Epithelial cell of prostate (primary cell): ENCODE measurements around the gene PTPRT.

Source experiments
- DNase-seq: peaks from one replicate; pipeline ENCODE4 v3.0.0-alpha.2; 2011; ENCODE audit warnings: low read depth, low spot score
- H3K27ac ChIP-seq: fragments of 450-650 bp; 2 replicates; pipeline ENCODE4 v1.5.1; 2017; ENCODE audit warnings: mild to moderate bottlenecking

Gene PTPRT

GRCh38 chr20:42864116-42864515, 325.6 kb downstream of the PTPRT start:
- H3K27ac ChIP-seq, result no peak overlapping the region
- no peak for DNase-seq

- DNase-seq, result no peak
- no peak overlapping the region for H3K27ac ChIP-seq
Measured at GRCh38 chr20:42862446-42862845, 327.3 kb downstream of the PTPRT start.

- DNase-seq, result no peak
- no peak overlapping the region for H3K27ac ChIP-seq
Measured at GRCh38 chr20:42857446-42857845, 332.3 kb downstream of the PTPRT start.

GRCh38 chr20:42855896-42856295, 333.8 kb downstream of the PTPRT start:
- no peak for DNase-seq
- no peak overlapping the region for H3K27ac ChIP-seq

- DNase-seq, result no peak
- H3K27ac ChIP-seq, result no peak overlapping the region
Measured at GRCh38 chr20:42852691-42853090, 337.0 kb downstream of the PTPRT start.

GRCh38 chr20:42846784-42847490, 342.8 kb downstream of the PTPRT start:
- H3K27ac ChIP-seq, result no peak overlapping the region
- DNase-seq, result no peak

- H3K27ac ChIP-seq, result no peak overlapping the region
- no peak for DNase-seq
Measured at GRCh38 chr20:42844751-42845150, 345.0 kb downstream of the PTPRT start.

GRCh38 chr20:42837456-42837855, 352.2 kb downstream of the PTPRT start:
- no peak overlapping the region for H3K27ac ChIP-seq
- DNase-seq, result no peak

- peak; percentile 5 for DNase-seq
- no peak overlapping the region for H3K27ac ChIP-seq
Measured at GRCh38 chr20:42836339-42836738, 353.4 kb downstream of the PTPRT start.

- DNase-seq, result no peak
- no peak overlapping the region for H3K27ac ChIP-seq
Measured at GRCh38 chr20:42807876-42808275, 381.8 kb downstream of the PTPRT start.

GRCh38 chr20:42795111-42795695, 394.5 kb downstream of the PTPRT start:
- no peak overlapping the region for H3K27ac ChIP-seq
- DNase-seq, result no peak

GRCh38 chr20:42792052-42792451, 397.7 kb downstream of the PTPRT start:
- no peak overlapping the region for H3K27ac ChIP-seq
- DNase-seq, result no peak

- DNase-seq, result no peak
- H3K27ac ChIP-seq, result no peak overlapping the region
Measured at GRCh38 chr20:42790111-42790510, 399.6 kb downstream of the PTPRT start.

GRCh38 chr20:42788707-42789106, 401.0 kb downstream of the PTPRT start:
- no peak overlapping the region for H3K27ac ChIP-seq
- DNase-seq, result no peak

GRCh38 chr20:42785041-42785440, 404.7 kb downstream of the PTPRT start:
- no peak overlapping the region for H3K27ac ChIP-seq
- DNase-seq, result no peak

- no peak overlapping the region for H3K27ac ChIP-seq
- DNase-seq, result no peak
Measured at GRCh38 chr20:42779216-42779615, 410.5 kb downstream of the PTPRT start.

GRCh38 chr20:42775866-42776265, 413.8 kb downstream of the PTPRT start:
- no peak for DNase-seq
- no peak overlapping the region for H3K27ac ChIP-seq

GRCh38 chr20:42775037-42775436, 414.7 kb downstream of the PTPRT start:
- DNase-seq, result no peak
- H3K27ac ChIP-seq, result no peak overlapping the region

GRCh38 chr20:42763015-42763414, 426.7 kb downstream of the PTPRT start:
- no peak overlapping the region for H3K27ac ChIP-seq
- no peak for DNase-seq

- DNase-seq, result no peak
- no peak overlapping the region for H3K27ac ChIP-seq
Measured at GRCh38 chr20:42756991-42757390, 432.7 kb downstream of the PTPRT start.

GRCh38 chr20:42754706-42755105, 435.0 kb downstream of the PTPRT start:
- no peak for DNase-seq

GRCh38 chr20:42752620-42753019, 437.1 kb downstream of the PTPRT start:
- H3K27ac ChIP-seq, result no peak overlapping the region
- DNase-seq, result no peak

More at GRCh38 chr20:42754706-42755105, 435.0 kb downstream of the PTPRT start:
- H3K27ac ChIP-seq, result no peak overlapping the region
